Esophagus mucosa (tissue), 1 donor: ENCODE measurements around the gene ST3GAL5. TPM values are rescaled to one million over a fixed set of nuclear protein-coding genes. Genes with fewer than 3 reads are reported as not detected.
A peak's percentile ranks its signal among the peaks of the same experiment; 100 is the strongest.
"Not testable (repeated sequence)": the region's sequence is repeated elsewhere in the genome, so short reads cannot be mapped to it uniquely, and the experiment has no call there.

Experiments used
- ATAC-seq: fragments of 200-7000 bp; cut with Tn5 transposase; one replicate; pipeline ENCODE4 v1.9.1; 2020
- total RNA-seq: library from RNA; stranded (reverse); gene quantifications from one replicate; pipeline ENCODE4 v1.2.4, GENCODE V29; 2023
- donor health status: DM: yes; HTN: yes; CAD: no.

Gene ST3GAL5
- total RNA-seq, 1 donor from 2014 or later = 1.2 TPM

DNA sequence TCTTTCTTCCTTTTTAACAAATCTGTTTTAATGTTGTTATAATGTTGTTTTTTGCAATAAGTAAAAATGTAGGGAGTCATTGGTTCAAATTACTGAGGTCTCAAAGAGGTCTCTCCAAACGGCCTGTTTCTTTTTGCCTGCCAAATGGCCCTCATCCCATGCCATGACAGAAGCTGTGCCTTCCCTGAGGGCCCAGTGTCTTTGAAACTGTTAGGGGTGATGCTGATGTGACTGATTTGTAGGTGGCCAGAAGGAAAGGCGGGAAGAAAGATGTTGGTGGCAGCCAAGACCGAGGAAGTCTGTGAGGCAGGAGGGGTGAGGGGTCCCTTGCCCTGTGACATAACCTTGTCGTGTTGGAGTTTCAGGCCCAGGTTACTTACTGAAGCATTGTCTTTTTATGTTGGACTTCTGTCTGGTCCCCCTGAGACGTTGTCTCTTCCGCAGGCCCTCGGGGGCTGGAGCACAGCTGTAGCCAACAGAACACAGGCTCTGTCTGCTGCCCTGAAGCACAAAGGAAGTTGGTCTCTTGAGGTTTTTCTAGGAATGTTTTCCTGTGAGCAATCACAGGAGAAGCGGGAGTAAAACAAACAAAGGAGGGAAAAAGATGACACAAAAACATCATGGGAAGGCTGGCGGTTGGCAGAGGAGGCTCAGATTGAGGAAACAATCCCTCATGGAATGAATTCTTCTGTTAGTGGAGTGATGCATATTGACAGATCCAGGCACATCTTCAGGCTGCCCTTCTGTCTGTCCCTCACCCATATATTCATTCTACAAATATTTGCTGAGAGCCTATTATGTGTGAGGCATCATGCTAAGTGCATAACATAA lies 4.9 kb upstream of the ST3GAL5 start:
- ATAC-seq = no peak

DNA sequence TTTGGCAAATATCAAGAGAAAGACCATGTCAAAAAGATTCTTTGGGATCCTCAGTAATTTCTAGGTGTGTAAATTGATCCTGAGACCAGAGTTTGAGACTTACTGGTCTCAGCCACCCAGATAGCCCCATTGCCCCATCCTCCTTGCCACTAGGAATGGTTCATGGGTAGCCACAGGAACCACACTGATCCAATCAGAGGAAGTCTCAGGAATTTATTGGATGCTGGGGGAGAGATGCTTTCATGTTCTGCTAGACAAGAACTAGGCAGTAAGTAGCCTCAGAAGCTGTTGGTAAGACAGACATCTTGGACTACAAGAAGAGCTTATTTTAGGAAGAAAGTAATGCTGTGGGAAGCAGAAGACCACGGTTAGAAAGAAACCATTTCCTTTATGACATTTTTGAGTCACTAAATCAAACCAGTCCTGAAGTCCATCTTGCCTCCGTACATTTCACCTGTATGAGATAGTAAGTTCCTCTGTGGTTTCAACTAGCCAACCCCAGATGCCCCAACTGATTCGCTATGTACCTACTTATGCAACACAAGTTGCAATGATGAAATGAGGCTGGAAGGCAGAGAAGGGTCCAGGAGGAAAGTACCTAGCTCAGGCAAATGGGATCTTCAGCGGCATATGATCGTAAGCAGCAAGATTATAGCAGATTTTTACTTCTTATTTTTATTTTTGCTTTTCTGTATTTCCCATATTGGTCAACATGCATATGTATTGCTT lies 3.6 kb upstream of the ST3GAL5 start:
- ATAC-seq = no peak

DNA sequence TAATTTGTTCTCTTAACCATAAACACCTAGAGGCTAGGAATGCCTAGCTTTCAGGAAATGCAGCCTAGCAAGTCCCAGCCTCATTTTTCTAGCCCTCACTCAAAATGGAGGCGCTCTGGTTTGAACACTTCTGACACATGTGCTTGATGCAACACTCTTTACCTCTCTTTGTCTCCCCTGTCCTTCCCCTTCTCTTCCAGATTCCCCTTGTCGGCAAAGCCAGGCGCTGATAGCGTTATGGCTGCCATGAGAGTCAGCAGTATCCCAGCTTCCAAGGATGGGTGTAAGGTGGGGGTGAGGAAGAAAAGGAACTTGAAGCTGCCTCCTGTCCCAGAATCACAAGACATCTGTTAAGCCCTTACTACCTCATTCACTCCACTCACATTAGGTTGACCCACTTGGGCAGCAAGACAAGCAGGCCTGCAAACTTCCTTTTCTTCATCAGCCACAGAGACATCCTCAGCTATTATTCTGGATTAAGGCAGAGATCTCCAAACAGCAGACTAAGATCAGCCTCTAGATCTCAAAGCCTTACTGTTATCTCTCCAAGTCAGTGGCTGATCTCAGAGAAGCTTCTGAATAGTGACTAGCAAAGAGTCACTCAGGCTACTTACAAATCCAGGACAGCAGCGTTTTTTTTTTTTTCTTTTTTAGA lies 1.9 kb upstream of the ST3GAL5 start:
- no peak for ATAC-seq

DNA sequence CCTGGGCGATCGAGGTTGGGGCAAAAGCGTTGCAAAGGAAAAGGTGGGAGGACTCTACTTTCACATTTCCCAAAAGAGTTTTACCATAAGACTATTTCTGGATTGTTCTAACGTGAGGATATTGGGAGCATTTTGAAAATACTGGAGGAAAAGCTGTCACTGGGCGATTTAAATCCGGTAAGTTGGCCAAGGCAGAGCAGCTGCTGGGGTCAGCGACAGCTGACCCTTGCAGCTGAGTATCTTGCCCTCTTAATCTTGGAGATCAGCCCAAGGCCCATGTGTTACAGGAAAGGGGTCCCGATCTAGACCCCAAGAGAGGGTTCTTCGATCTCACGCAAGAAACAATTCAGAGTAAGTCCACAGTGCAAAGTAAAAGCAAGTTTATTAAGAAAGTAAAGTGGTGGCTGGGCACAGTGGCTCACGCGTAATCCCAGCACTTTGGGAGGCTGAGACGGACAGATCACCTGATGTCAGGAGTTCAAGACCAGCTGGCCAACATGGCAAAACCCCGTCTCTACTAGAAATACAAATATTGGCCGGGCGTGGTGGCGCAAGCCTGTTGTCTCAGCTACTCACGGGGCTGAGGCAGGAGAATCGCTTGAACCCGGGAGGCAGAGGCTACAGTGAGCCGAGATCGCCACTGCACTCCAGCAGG lies 964 bp upstream of the ST3GAL5 start:
- no peak for ATAC-seq

DNA sequence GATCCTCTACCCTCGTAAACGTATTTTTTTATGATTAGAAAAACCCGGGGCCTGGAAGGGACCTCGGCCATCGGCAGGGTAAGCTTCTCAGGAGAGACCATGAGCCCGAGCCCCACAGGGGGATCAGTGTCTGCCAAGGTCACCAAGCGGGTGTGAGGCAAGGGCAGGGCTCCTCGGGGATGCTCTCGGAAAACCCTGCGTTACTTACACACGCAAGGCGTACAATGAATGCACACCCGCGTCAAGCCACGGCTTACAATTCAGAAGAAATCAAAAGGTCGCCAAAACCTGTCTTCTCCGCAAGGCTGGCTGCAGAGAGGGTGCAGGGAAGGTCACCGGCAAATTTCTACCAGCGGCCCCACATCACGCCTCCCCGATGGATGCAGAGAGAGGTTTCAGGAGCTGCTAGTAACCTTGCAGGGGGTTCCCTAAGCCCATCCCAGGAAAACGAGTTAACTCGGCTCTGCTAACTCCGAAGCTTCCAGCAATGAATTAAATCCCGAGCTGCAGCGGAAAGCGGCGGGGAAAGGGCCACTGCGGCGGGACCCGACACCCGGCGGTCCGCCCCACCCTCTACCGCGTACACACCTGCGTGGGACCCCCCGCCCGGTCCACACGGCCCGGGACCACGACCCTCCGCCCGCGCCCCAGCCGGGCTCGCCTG lies 638 bp downstream of the ST3GAL5 start:
- ATAC-seq = peak; percentile 12

DNA sequence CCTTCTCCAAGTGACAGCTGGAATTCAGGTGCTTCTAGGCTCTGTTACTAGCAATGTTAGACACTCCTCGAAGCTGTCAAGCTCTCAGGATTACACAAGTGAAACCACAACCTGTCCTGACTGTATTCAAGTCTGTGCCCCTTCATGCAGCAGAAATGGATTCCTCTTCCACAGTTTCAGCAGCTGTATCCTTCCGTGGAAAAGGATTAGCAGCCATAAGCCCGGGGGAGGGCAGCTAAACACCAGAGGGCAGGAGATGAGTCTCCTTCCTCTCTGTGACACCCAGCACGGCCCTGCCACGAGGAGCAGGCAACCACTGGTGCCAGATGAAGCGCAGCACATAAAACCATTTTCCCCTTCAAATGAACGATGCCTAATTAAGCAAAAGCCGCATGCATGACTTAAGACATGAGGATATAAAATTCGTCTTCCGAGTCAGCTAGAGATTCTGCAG lies 1.2 kb downstream of the ST3GAL5 start:
- ATAC-seq = peak; percentile 34

DNA sequence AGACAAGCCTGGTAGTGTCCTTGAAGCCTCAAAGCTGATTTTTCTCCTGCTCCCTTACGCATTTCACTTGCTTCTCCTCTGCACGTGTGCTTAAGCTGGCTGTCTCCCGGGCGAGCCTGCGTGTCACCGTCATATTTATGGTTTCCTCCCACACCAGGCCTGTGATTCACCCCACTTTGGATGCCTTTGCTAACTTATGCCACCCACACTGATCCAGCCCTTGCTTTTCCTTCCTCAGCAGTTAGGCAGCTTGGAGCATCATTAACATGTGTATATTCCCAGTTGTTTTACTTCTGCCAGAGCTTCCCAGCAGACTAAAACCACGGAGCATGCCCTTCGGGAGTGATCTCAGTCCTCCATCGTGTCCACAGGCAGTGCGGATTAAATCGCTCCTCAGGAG lies 2.2 kb downstream of the ST3GAL5 start:
- ATAC-seq = peak; percentile 77

DNA sequence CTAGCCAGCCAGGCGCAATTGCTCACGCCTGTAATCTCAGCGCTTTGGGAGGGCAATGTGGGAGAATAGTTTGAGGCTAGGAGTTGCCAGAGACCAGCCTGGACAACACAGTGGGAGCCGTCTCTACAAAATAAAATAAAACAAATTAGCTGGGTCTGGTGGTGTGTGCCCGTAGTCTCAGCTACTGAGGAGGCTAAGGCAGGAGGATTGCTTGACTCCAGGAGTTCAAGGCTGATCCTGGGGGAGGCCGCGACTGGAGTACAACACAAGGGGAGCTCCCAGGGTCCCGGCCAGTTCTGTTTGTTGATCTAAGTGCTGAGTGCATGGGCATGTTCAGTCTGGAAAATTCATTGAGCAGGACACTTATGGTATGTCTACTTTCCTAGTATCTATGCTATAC lies 2.6 kb downstream of the ST3GAL5 start:
- ATAC-seq = no peak

DNA sequence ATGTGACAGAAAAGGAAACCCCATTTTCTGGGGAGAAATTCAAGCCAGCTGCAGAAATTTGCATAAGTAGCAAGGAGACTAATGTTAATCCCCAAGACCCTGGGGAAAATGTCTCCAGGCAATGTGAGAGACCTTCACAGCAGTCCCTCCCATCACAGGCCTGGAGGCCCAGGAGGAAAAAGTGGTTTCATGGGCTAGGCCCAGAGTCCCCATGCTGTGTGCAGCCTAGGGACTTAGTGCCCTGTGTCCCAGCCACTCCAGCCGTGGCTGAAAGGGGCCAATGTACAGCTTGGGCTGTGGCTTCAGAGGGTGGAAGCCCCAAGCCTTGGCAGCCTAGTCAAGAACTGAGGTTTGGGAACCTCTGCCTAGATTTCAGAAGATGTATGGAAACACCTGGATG lies 7.0 kb downstream of the ST3GAL5 start:
- not testable (repeated sequence) for ATAC-seq

DNA sequence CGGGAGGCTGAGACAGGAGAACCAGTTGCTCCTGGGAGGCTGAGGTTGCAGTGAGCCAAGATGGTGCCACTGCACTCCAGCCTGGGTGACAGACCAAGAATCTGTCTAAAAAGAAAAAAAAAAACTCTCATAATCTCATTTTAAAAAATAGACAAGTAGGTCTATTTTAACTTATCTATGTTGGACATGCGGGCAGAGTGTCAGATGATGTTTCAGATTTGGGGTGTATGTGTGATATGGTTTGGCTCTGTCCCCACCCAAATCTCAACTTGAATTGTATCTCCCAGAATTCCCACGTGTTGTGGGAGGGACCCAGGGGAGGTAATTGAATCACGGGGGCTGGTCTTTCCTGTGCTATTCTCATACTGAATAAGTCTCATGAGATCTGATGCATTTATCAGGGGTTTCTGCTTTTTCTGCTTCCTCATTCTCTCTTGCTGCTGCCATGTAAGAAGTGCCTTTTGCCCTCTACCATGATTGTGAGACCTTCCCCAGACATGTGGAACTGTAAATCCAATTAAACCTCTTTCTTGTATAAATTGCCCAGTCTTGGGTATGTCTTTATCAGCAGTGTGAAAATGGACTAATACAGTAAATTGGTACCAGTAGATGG lies 8.0 kb downstream of the ST3GAL5 start:
- not testable (repeated sequence) for ATAC-seq

DNA sequence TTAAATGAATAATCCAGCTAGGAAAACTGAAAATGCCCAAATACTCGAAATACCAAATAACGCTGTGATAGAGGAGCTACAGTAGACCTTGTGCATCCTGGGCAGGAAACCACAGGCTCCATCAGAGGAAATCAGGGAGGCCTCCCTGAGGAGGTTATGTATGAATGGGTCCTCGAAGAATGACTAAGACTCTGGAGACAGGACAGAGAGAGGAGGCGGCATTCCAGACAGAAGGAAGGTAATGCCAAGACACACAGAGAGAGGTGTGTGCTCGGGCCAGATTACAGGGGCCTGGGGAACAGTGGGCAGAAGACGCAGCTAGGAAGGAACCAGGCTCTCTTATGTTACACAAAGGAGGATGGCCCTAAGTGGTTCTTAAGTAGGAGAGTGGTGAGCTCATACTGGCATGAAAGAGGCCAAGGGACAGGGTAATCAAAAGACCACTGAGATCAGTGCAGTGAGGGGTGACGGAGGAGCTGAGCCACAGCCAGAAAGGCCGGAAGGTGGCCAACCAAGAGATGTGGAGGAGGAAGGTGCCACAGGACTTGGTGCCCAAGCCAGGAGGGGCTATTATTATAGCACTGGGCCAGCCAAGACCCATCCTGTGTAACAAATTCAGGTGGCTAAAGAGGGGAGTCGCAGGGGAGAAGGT lies 9.9 kb downstream of the ST3GAL5 start:
- no peak for ATAC-seq

DNA sequence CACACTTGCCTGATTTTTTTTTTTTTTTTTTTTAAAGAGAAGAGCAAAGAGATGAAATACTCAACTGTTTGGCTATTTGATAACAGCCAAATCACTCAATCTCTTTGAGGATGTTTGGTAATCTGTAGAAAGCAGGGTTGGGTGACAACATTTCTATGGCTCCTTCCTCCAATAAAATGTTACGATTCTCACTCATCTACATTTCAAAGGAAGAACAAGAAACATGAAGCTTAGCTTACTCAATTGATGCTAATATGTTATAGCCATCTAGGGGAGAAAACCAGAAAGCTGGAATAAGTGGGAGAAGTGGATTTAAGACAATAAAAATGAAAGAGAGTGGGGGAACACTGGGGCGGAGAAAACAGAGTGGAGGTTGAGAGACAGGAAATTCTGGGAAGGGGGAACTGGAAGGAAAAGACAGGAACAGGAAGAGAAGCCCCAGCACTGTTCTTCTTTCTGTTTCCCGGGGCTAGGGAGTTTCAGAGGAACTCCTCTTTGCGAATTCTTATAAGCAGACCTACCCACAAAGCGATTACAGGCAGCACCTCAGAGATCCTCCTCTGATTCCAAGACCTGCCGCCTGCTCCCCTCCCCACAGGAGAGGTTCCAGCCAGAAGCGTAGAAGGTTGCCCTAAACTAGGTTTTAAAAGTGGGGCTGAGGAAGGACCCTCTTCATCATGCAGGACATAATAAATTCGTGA lies 13.3 kb downstream of the ST3GAL5 start:
- no peak for ATAC-seq

DNA sequence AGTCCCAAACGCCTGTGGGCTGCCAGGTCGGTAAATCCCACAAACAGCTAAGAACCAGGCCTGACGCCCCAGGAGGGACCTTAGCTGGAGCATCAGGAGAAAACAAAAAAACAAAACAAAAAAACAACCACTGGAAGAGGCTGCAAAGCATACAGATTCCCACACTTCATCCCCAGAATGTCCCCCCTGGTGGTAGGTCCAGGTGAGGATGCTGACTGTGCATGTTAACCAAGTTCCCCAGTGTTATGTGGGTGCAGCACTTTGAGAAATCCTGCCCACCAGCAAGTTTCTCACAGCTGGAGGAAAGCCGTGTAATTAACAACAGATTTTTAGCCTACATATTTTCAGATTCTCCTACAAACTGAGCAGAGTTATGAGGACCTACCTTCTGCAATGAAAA lies 15.1 kb downstream of the ST3GAL5 start:
- ATAC-seq = no peak

DNA sequence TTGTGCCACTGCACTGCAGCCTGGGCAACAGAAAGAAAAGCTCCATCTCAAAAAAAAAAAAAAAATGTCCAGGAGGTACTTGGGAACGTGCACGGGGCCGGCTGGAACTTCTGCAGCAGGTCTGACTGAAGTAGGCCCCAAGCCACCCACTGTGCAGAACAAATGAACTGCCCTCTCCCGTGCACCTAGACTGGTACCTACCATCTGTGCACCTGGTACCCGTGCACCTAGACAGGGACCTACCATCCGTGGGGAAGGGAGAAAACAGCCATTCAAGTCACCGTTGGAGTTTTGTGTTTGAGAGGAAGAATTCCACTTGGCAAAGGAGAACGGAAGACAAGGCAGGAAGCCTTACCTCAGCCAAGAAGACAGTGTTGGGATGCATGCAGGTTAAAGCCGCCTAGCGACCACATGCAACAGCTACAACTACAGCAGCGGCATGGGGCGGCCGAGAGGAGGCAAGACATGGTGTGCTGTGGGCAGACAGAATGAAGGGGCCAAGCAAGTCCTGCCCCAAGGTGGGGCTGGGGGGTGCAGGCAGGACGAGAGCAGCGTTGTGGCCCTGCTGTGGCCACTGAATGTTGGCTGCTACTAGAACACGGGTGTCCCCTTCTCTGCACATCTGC lies 16.1 kb downstream of the ST3GAL5 start:
- no peak for ATAC-seq

DNA sequence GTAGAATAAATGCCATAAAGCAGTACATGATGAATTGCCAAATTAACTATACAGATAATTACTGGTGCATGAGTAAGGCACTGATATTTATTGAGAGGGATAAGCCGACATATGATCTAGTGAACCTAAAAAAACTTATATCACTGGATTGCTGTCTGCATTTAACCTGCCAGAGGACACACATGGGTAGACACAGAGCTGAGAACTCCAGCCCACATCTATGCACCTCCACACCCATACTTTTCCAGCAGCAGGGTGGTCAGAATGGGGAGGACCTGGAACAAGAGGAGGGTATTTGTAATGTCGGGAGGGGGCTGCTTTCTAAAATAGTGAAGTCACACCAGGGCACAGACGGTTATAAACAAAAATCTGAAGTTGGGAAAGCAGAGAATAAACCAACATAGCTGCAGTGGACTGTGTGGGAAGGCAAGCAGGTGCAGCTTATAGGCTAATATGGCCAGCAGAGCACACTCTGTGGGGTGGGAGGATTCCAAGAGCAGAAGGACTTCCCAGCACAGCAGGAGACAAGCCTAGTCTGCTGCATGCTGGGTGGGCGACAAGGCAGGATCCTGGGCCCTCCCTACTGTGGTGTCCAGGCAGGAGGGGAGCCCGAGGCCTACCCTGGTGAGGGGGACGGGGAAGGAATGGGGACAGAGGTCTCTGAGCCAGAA lies 17.2 kb downstream of the ST3GAL5 start:
- no peak for ATAC-seq

DNA sequence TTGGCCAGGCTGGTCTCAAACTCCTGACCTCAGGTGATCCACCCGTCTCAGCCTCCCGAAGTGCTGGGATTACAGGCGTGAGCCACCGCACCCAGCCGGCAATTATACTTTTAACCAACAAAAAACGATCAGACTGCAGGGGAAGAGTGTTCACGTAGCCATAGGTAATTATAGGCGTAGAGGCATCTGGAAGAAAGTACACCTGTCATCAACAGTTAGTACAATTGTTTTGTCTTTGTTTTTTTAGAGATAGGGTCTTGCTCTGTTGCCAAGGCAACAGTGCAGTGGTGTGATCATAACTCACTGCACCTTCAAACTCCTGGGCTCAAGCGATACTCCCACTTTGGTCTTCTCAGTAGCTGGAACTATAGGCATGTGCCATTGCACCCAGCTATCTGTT lies 20.0 kb downstream of the ST3GAL5 start:
- ATAC-seq = no peak

DNA sequence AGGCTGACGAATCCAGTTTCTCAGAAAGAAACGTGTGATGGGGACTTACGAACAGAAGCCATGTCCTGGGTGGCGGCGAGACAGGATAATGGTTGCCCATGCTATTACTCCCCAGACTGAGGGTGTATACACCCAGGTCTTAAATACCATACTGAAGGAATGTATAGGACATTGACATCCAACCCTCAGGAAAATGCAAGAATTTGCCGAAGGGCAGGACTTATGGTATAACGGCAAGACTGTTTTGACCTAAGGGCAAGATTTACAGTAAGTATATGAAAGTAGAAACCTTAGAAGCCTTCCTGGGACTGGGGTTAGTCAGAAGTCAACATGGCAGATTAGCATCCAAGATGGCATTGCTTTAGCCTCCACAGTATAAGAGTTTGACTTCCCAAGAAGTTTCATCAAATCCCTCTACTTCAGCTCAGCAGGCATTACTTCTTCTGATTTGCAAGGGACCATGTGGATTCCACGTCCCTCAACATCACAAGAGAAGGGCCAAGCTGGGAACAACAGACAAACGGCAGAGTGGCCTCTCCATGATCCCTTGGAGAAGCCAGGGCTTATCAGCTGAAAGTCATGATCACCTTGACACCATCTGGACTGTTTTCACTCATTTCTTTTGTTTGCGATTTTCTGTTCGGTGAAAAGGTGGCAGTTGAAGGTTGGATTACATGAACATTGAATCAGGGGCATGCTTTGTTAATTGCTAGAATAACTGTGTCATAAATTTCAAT lies 21.1 kb downstream of the ST3GAL5 start:
- no peak for ATAC-seq

DNA sequence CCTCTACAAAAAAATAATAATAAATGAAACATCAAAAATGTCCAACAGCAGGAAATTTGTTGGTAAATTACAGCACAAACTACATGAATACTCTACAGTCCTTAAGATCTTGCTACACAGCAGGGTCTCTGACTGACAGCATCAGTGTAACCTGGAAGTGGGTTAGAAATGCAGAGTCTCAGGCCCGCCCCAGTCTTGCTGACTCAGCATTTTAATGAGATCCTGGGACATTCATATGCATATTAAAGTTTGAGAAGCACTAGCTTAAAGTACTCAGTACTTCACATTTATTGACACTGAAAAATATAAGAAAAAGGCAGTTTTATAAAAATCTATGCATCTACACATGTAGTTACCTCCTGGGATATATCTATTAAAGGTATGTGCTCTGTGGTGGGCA lies 21.7 kb downstream of the ST3GAL5 start:
- ATAC-seq = no peak

DNA sequence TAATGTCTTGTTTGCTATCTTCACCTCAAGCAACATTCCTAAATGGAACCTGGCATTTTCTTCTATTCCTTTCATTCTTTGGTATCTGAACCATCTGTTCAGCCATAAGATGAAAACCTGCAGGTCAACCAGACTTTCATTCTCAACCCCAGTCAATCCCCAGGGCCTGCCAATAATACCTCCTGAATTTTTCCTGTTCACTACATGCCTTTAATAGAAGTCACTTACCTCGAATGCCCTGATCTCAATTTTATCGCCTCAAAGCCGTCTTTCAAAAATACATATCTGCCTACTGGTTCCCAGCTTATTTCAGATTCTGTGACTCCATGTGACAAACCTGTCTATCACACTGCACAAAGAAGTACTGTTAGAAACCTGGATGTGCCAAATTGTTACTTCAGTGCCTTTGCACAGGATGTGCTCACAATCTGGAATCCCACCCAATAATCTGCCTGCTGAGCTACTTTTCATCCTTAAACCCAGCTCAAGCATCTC lies 22.6 kb downstream of the ST3GAL5 start:
- no peak for ATAC-seq
